SU-DHL-6 (cell line): ENCODE data around the gene OR10H2.

Experiments used
- H2AFZ ChIP-seq: fragments of 200-600 bp; sonication (generic); 2 replicates; pipeline ENCODE4 v1.6.1; 2014; ENCODE audit warnings: low read depth, mild to moderate bottlenecking, moderate library complexity, mixed read lengths, antibody characterized with exemption, low read length; ENCODE audit not compliant: severe bottlenecking
- H3F3A ChIP-seq: fragments of 200-600 bp; shearing (Covaris generic); 2 replicates; pipeline ENCODE4 v1.6.0; 2016; ENCODE audit warnings: antibody characterized with exemption, mild to moderate bottlenecking; ENCODE audit not compliant: insufficient read depth
- H3K27ac ChIP-seq: fragments of 200-600 bp; sonication (generic); 2 replicates; pipeline ENCODE4 v1.5.1; 2016; ENCODE audit warnings: low read depth, mild to moderate bottlenecking, low read length, moderate library complexity, mixed read lengths
- H3K27me3 ChIP-seq: fragments of 200-600 bp; sonication (generic), shearing (Covaris generic); 2 replicates; pipeline ENCODE4 v1.6.0; 2014; ENCODE audit warnings: mild to moderate bottlenecking, low read length
- H3K36me3 ChIP-seq: fragments of 200-600 bp; sonication (generic); 2 replicates; pipeline ENCODE4 v1.6.1; 2014; ENCODE audit warnings: mild to moderate bottlenecking, low read length, mixed read lengths
- H3K4me2 ChIP-seq: fragments of 300-600, 200-600 bp; shearing (Covaris generic), sonication (generic); 2 replicates; pipeline ENCODE4 v1.6.0; 2014; ENCODE audit warnings: low read length, low read depth, mild to moderate bottlenecking; ENCODE audit not compliant: poor library complexity, severe bottlenecking
- H3K4me3 ChIP-seq: fragments of 200-600 bp; sonication (generic); 2 replicates; pipeline ENCODE4 v1.5.1; 2014; ENCODE audit warnings: antibody characterized with exemption, low read length, mild to moderate bottlenecking, mixed read lengths; ENCODE audit not compliant: insufficient read depth, poor library complexity, severe bottlenecking
- H3K79me2 ChIP-seq: fragments of 200-600 bp; sonication (generic); 2 replicates; pipeline ENCODE4 v1.6.1; 2014; ENCODE audit warnings: mild to moderate bottlenecking, low read length, moderate library complexity; ENCODE audit not compliant: insufficient read depth
- H3K9ac ChIP-seq: fragments of 200-600 bp; sonication (generic); 2 replicates; pipeline ENCODE4 v1.7.0; 2014; ENCODE audit warnings: mild to moderate bottlenecking, low read length
- H3K9me2 ChIP-seq: fragments of 200-600 bp; sonication (generic); replicated peaks from 2 replicates; pipeline ENCODE4 v1.6.1; 2014; ENCODE audit warnings: low read length; ENCODE audit not compliant: insufficient read depth
- H3K9me3 ChIP-seq: fragments of 200-600 bp; sonication (generic); 2 replicates; pipeline ENCODE4 v1.6.1; 2014; ENCODE audit warnings: low read length, mixed read lengths; ENCODE audit not compliant: insufficient read depth
- H4K20me1 ChIP-seq: fragments of 200-600 bp; sonication (generic); 2 replicates; pipeline ENCODE4 v1.6.1; 2014; ENCODE audit warnings: low read depth, mild to moderate bottlenecking, antibody characterized with exemption, low read length, moderate library complexity, mixed read lengths
- CTCF ChIP-seq: fragments of 200-600 bp; sonication (generic); IDR thresholded peaks from one replicate; pipeline ENCODE4 v1.5.1; 2017; ENCODE audit warnings: antibody characterized with exemption, mild to moderate bottlenecking, low read length, moderate library complexity; ENCODE audit not compliant: insufficient read depth, poor library complexity, severe bottlenecking
- EZH2phosphoT487 ChIP-seq: fragments of 200-600 bp; sonication (generic), shearing (Covaris generic); conservative IDR thresholded peaks from 2 replicates; pipeline ENCODE4 v1.6.1; 2018; ENCODE audit warnings: mild to moderate bottlenecking, antibody characterized with exemption, low read length, moderate library complexity, mixed read lengths

Gene OR10H2

GRCh38 chr19:15715642-15716041 lies 12.2 kb upstream of the OR10H2 start:
- no peaks in the 10 kb centered on the region for H3K9me2 ChIP-seq
- H3K27me3 ChIP-seq: no peaks in the 10 kb centered on the region
- TF ChIP-seq EZH2phosphoT487 (no peak), CTCF (no peak)
- H3K4me3 ChIP-seq: no peak overlapping the region
- H3K9me3 ChIP-seq: no peaks in the 10 kb centered on the region
- H3K36me3 ChIP-seq: no peaks in the 10 kb centered on the region
- no peaks in the 10 kb centered on the region for H4K20me1 ChIP-seq
- no peak overlapping the region for H3K27ac ChIP-seq
- no peak overlapping the region for H3K9ac ChIP-seq
- H2AFZ ChIP-seq: no peak overlapping the region
- H3K4me2 ChIP-seq: no peak overlapping the region
- H3F3A ChIP-seq: no peaks in the 10 kb centered on the region
- no peaks in the 10 kb centered on the region for H3K79me2 ChIP-seq

GRCh38 chr19:15717809-15718208 lies 10.0 kb upstream of the OR10H2 start:
- H3K79me2 ChIP-seq: no peaks in the 10 kb centered on the region
- TF ChIP-seq CTCF: no peak
- TF ChIP-seq EZH2phosphoT487: no peak
- no peaks in the 10 kb centered on the region for H4K20me1 ChIP-seq
- H3K9me3 ChIP-seq: no peaks in the 10 kb centered on the region
- no peak overlapping the region for H3K27ac ChIP-seq
- no peak overlapping the region for H3K4me2 ChIP-seq
- no peaks in the 10 kb centered on the region for H3K36me3 ChIP-seq
- no peak overlapping the region for H2AFZ ChIP-seq
- no peak overlapping the region for H3K9ac ChIP-seq
- H3K4me3 ChIP-seq: no peak overlapping the region
- no peaks in the 10 kb centered on the region for H3K9me2 ChIP-seq
- no peaks in the 10 kb centered on the region for H3F3A ChIP-seq
- no peaks in the 10 kb centered on the region for H3K27me3 ChIP-seq

GRCh38 chr19:15721268-15721667 lies 6.6 kb upstream of the OR10H2 start:
- Histone ChIP-seq H4K20me1 (no peaks in the 10 kb centered on the region), H3F3A (no peaks in the 10 kb centered on the region), H3K9me2 (no peaks in the 10 kb centered on the region), H3K27ac (no peak overlapping the region), H3K79me2 (no peaks in the 10 kb centered on the region), H3K4me2 (no peak overlapping the region), H2AFZ (no peak overlapping the region), H3K9me3 (no peaks in the 10 kb centered on the region), H3K9ac (no peak overlapping the region), H3K36me3 (no peaks in the 10 kb centered on the region), H3K4me3 (no peak overlapping the region), H3K27me3 (no peaks in the 10 kb centered on the region)
- TF ChIP-seq CTCF (no peak), EZH2phosphoT487 (no peak)
